ENCODE results near the gene ERMN. TPM values are rescaled to one million over a fixed set of nuclear protein-coding genes. Genes with fewer than 3 reads are reported as not detected.

The ERMN gene
- total and polyA plus RNA-seq, 9 donors, result 0.08 to 0.40 (median 0.25) TPM; not detected in 5

GRCh38 chr2:157339965-157340655 lies 14.5 kb upstream of the ERMN start:
- WGBS, 3 donors, result 41 to 45% (median 44%) methylated on average over 4 of the region's 4 CpGs
- intact Hi-C loops (cut with DNase I), result no loop called here
- H3K4me3 ChIP-seq, result no peak overlapping the region

GRCh38 chr2:157337978-157338377 lies 12.4 kb upstream of the ERMN start:
- no peak for DNase-seq
- no peaks in the 10 kb centered on the region for H3K27me3 ChIP-seq
- 69 to 82% (median 77%) methylated on average over 3 of the region's 3 CpGs for WGBS, 3 donors
- no peak overlapping the region for H3K4me3 ChIP-seq
- TF ChIP-seq EP300 (IDR thresholded peaks at IDR 0.05) (no peak), POLR2A (IDR thresholded peaks at IDR 0.05) (no peak)
- TF ChIP-seq, protein P1, sequence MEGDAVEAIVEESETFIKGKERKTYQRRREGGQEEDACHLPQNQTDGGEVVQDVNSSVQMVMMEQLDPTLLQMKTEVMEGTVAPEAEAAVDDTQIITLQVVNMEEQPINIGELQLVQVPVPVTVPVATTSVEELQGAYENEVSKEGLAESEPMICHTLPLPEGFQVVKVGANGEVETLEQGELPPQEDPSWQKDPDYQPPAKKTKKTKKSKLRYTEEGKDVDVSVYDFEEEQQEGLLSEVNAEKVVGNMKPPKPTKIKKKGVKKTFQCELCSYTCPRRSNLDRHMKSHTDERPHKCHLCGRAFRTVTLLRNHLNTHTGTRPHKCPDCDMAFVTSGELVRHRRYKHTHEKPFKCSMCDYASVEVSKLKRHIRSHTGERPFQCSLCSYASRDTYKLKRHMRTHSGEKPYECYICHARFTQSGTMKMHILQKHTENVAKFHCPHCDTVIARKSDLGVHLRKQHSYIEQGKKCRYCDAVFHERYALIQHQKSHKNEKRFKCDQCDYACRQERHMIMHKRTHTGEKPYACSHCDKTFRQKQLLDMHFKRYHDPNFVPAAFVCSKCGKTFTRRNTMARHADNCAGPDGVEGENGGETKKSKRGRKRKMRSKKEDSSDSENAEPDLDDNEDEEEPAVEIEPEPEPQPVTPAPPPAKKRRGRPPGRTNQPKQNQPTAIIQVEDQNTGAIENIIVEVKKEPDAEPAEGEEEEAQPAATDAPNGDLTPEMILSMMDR (IDR thresholded peaks at IDR 0.05), result no peak
- no peak overlapping the region for H3K27ac ChIP-seq
- H3K9me3 ChIP-seq, result no peaks in the 10 kb centered on the region
- intact Hi-C loops (cut with DNase I), result no loop called here
- no peaks in the 10 kb centered on the region for H3K36me3 ChIP-seq
- no peaks in the 10 kb centered on the region for H3K4me1 ChIP-seq (ENCODE audit: insufficient read depth)

More at GRCh38 chr2:157339965-157340655, 14.5 kb upstream of the ERMN start:
- H3K27me3 ChIP-seq, result no peaks in the 10 kb centered on the region
- TF ChIP-seq, protein P1 (IDR thresholded peaks at IDR 0.05), result no peak
- no peak for TF ChIP-seq POLR2A (IDR thresholded peaks at IDR 0.05)
- no peak for DNase-seq
- H3K4me1 ChIP-seq (ENCODE audit: insufficient read depth), result no peaks in the 10 kb centered on the region
- H3K9me3 ChIP-seq, result no peaks in the 10 kb centered on the region
- H3K36me3 ChIP-seq, result no peaks in the 10 kb centered on the region
- H3K27ac ChIP-seq, result no peak overlapping the region

DNA sequence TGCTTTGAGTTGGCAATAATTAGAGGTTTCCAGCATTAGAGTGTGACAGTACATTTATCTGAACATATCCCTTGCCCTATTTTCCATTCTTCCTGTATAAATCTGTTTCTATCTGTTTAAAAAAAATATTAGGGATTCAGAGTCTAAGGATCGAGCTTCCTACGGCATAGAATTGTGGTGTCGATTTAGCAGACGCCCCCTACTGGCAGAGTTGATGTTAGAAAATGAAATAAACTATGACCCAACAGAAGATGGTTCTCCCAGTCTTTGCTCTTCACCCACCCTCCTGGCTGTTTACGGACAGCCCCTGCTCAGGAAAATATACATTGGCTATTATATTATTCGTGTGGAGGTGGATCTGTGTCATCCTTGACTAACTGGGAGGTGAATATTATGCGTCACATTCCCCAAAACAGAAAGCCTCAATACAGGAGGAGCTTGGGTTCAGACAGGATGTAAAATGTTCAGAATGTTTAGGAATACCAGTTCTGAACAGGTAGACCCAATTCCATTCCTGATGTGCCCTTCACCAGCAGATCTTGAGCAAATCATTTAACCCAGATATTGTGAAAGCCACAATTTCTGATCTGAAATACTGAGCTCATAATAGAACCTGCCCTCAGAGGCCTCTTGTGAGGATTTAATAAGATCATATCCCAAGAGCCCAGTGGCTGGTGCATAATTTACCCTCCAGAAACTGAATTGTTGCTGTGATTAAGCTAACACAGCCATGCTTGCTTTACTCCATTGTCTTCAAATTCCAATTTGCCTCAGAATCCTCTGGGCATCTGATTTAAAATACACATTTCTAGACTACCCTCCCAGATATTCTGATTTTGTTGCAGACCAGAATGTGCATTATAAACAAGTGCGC lies 10.8 kb upstream of the ERMN start:
- Histone ChIP-seq H3K4me1 (ENCODE audit: insufficient read depth) (no peaks in the 10 kb centered on the region), H3K4me3 (no peak overlapping the region), H3K9me3 (no peaks in the 10 kb centered on the region), H3K27ac (no peak overlapping the region), H3K36me3 (no peaks in the 10 kb centered on the region), H3K27me3 (no peaks in the 10 kb centered on the region)
- intact Hi-C loops (cut with DNase I), result no loop called here
- WGBS, 3 donors, result 46 to 52% (median 52%) methylated on average over 8 of the region's 8 CpGs
- no peak for TF ChIP-seq EP300 (IDR thresholded peaks at IDR 0.05)
- no peak for DNase-seq

- no peaks in the 10 kb centered on the region for H3K9me3 ChIP-seq
- TF ChIP-seq EP300 (IDR thresholded peaks at IDR 0.05), result no peak
- TF ChIP-seq, protein P1 (IDR thresholded peaks at IDR 0.05), result no peak
- no peak for TF ChIP-seq POLR2A (IDR thresholded peaks at IDR 0.05)
- DNase-seq, result no peak
- H3K27ac ChIP-seq, result no peak overlapping the region
- no peaks in the 10 kb centered on the region for H3K4me1 ChIP-seq (ENCODE audit: insufficient read depth)
- 62 to 78% (median 62%) methylated on average over 3 of the region's 3 CpGs for WGBS, 3 donors
- H3K36me3 ChIP-seq, result no peaks in the 10 kb centered on the region
- no peak overlapping the region for H3K4me3 ChIP-seq
- intact Hi-C loops (cut with DNase I), result no loop called here
- no peaks in the 10 kb centered on the region for H3K27me3 ChIP-seq
Measured at GRCh38 chr2:157334797-157335196, 9.2 kb upstream of the ERMN start.

- DNase-seq, result no peak
- Histone ChIP-seq H3K4me1 (ENCODE audit: insufficient read depth) (no peaks in the 10 kb centered on the region), H3K4me3 (no peak overlapping the region), H3K27ac (no peak overlapping the region), H3K36me3 (no peaks in the 10 kb centered on the region), H3K9me3 (no peaks in the 10 kb centered on the region), H3K27me3 (no peaks in the 10 kb centered on the region)
- intact Hi-C loops (cut with DNase I), result no loop called here
- TF ChIP-seq, protein P1 (IDR thresholded peaks at IDR 0.05), result no peak
- TF ChIP-seq POLR2A (IDR thresholded peaks at IDR 0.05) (no peak), EP300 (IDR thresholded peaks at IDR 0.05) (no peak)
- 46 to 68% (median 53%) methylated on average over 4 of the region's 4 CpGs for WGBS, 3 donors
Measured at GRCh38 chr2:157334335-157334734, 8.7 kb upstream of the ERMN start.
